DOHH2 (cell line): ENCODE data around the gene TUBB1.

Source experiments
- H3F3A ChIP-seq: fragments of 200-600 bp; sonication (generic), shearing (Covaris generic); 2 replicates; pipeline ENCODE4 v1.6.0; 2016; ENCODE audit warnings: antibody characterized with exemption, mild to moderate bottlenecking; ENCODE audit not compliant: control insufficient read depth, insufficient read depth
- H3K27ac ChIP-seq: fragments of 200-600 bp; sonication (generic); 2 replicates; pipeline ENCODE4 v1.5.1; 2014; ENCODE audit warnings: low read depth, mild to moderate bottlenecking, low read length, moderate library complexity
- H3K27me3 ChIP-seq: fragments of 200-600 bp; sonication (generic); 2 replicates; pipeline ENCODE4 v1.6.1; 2014; ENCODE audit warnings: mild to moderate bottlenecking, low read length, mixed read lengths; ENCODE audit not compliant: control insufficient read depth
- H3K36me3 ChIP-seq: fragments of 200-600 bp; sonication (generic); 2 replicates; pipeline ENCODE4 v1.6.1; 2014; ENCODE audit warnings: mild to moderate bottlenecking, low read length, moderate library complexity, mixed read lengths; ENCODE audit not compliant: control insufficient read depth
- H3K4me1 ChIP-seq: fragments of 200-600 bp; sonication (generic); 2 replicates; pipeline ENCODE4 v1.6.1; 2014; ENCODE audit warnings: mild to moderate bottlenecking, low read length, mixed read lengths; ENCODE audit not compliant: control insufficient read depth
- H3K4me2 ChIP-seq: fragments of 200-600 bp; sonication (generic); 2 replicates; pipeline ENCODE4 v1.6.0; 2014; ENCODE audit warnings: mild to moderate bottlenecking, low read length, moderate library complexity
- H3K4me3 ChIP-seq: fragments of 200-600 bp; sonication (generic); 2 replicates; pipeline ENCODE4 v1.5.1; 2014; ENCODE audit warnings: mild to moderate bottlenecking, low read length, mixed read lengths
- H3K79me2 ChIP-seq: fragments of 200-600 bp; sonication (generic); 2 replicates; pipeline ENCODE4 v1.6.1; 2014; ENCODE audit warnings: mild to moderate bottlenecking, low read length, mixed read lengths; ENCODE audit not compliant: control insufficient read depth
- H3K9me2 ChIP-seq: fragments of 200-600 bp; sonication (generic); replicated peaks from 2 replicates; pipeline ENCODE4 v1.6.1; 2014; ENCODE audit warnings: mild to moderate bottlenecking, low read length, mixed read lengths; ENCODE audit not compliant: control insufficient read depth
- H3K9me3 ChIP-seq: fragments of 200-600 bp; sonication (generic); 2 replicates; pipeline ENCODE4 v1.6.1; 2014; ENCODE audit warnings: antibody characterized with exemption, low read length, mixed read lengths; ENCODE audit not compliant: control insufficient read depth, insufficient read depth
- H4K20me1 ChIP-seq: fragments of 200-600 bp; sonication (generic); 2 replicates; pipeline ENCODE4 v1.6.0; 2014; ENCODE audit warnings: low read depth, mild to moderate bottlenecking, antibody characterized with exemption, low read length, moderate library complexity; ENCODE audit not compliant: control insufficient read depth, insufficient read depth
- EZH2phosphoT487 ChIP-seq: fragments of 200-600 bp; sonication (generic); IDR thresholded peaks from 2 replicates; pipeline ENCODE4 v1.6.1; 2017; ENCODE audit warnings: borderline replicate concordance, mild to moderate bottlenecking, antibody characterized with exemption, low read length, moderate library complexity, mixed read lengths
- TF ChIP-seq, protein P1 (sequence below): fragments of 200-600 bp; sonication (generic); IDR thresholded peaks from one replicate; pipeline ENCODE4 v1.5.1; 2014; ENCODE audit warnings: antibody characterized with exemption, mild to moderate bottlenecking, low read depth, low read length; ENCODE audit not compliant: poor library complexity, severe bottlenecking

Gene TUBB1

DNA sequence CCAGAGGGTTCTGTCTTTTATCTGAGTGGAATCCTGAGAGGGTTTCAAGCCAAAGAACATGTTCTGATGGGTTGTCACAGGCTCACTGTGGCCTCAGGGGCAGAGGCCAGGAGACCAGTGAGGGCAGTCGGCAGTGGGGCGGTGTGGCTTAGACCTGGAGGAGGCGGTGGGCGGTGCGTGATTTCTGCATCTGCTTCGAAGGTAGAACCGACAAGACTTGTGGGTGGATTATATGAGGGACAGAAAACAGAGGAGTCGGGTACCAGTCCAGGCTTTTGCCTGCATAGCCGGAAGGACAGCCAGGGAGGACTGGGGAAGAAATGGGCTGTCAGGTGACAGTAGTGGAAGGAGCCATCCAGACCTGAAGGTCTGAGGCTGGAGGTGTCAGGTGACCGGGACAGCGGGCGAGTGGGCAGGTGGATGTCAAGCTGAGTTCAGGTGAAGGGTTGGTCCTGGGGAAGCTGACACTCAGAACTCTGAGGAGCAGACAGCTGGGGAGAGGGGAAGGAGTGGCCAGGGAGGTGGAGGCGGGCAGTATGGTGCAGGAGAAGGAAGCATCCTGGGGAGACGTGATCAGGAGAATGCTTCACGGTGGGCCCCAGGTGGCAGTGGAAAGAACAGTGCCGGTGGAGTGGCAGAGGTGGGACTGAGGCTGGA, 15.3 kb upstream of the TUBB1 start:
- Histone ChIP-seq H3K36me3 (peaks cover 64% of the 10 kb centered on the region), H3K27ac (peak overlapping the region; percentile 88), H3K4me3 (peak overlapping the region; percentile 84)

DNA sequence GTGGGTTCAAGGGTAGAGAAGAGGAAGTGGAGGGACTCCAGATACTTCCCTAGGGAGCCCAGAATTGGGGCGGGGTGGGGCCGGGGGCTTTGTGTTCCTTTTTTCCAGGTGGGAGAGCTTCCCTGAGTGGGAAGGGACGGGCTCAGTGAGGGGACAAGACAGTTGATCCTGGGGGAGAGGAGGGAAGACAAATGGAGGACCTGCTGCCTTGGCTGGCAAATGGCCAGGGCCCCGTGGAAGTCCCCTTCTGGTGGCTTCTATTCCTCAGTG, 14.8 kb upstream of the TUBB1 start:
- peaks cover 9% of the 10 kb centered on the region for H3F3A ChIP-seq
- no peaks in the 10 kb centered on the region for H3K9me3 ChIP-seq
- H3K27me3 ChIP-seq: no peaks in the 10 kb centered on the region
- H3K4me1 ChIP-seq: peaks cover 51% of the 10 kb centered on the region
- peak overlapping the region; percentile 91 for H3K4me2 ChIP-seq
- H3K9me2 ChIP-seq: no peaks in the 10 kb centered on the region
- peaks cover 58% of the 10 kb centered on the region for H3K79me2 ChIP-seq
- TF ChIP-seq, protein P1, sequence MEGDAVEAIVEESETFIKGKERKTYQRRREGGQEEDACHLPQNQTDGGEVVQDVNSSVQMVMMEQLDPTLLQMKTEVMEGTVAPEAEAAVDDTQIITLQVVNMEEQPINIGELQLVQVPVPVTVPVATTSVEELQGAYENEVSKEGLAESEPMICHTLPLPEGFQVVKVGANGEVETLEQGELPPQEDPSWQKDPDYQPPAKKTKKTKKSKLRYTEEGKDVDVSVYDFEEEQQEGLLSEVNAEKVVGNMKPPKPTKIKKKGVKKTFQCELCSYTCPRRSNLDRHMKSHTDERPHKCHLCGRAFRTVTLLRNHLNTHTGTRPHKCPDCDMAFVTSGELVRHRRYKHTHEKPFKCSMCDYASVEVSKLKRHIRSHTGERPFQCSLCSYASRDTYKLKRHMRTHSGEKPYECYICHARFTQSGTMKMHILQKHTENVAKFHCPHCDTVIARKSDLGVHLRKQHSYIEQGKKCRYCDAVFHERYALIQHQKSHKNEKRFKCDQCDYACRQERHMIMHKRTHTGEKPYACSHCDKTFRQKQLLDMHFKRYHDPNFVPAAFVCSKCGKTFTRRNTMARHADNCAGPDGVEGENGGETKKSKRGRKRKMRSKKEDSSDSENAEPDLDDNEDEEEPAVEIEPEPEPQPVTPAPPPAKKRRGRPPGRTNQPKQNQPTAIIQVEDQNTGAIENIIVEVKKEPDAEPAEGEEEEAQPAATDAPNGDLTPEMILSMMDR: no peak
- no peak for TF ChIP-seq EZH2phosphoT487
- H3K27ac ChIP-seq: peak overlapping the region; percentile 88
- H4K20me1 ChIP-seq: peaks cover 16% of the 10 kb centered on the region; the same call in 1 of the 2 replicates
- peaks cover 59% of the 10 kb centered on the region for H3K36me3 ChIP-seq
- H3K4me3 ChIP-seq: peak overlapping the region; percentile 84

More for the DNA sequence above, 15.3 kb upstream of the TUBB1 start:
- Histone ChIP-seq H3K79me2 (peaks cover 58% of the 10 kb centered on the region), H3K9me3 (no peaks in the 10 kb centered on the region), H3K4me1 (peaks cover 48% of the 10 kb centered on the region), H3K4me2 (peak overlapping the region; percentile 91), H3K27me3 (no peaks in the 10 kb centered on the region), H4K20me1 (peaks cover 16% of the 10 kb centered on the region; the same call in 1 of the 2 replicates), H3K9me2 (no peaks in the 10 kb centered on the region), H3F3A (peaks cover 9% of the 10 kb centered on the region)
- no peak for TF ChIP-seq EZH2phosphoT487
- TF ChIP-seq, protein P1: no peak

DNA sequence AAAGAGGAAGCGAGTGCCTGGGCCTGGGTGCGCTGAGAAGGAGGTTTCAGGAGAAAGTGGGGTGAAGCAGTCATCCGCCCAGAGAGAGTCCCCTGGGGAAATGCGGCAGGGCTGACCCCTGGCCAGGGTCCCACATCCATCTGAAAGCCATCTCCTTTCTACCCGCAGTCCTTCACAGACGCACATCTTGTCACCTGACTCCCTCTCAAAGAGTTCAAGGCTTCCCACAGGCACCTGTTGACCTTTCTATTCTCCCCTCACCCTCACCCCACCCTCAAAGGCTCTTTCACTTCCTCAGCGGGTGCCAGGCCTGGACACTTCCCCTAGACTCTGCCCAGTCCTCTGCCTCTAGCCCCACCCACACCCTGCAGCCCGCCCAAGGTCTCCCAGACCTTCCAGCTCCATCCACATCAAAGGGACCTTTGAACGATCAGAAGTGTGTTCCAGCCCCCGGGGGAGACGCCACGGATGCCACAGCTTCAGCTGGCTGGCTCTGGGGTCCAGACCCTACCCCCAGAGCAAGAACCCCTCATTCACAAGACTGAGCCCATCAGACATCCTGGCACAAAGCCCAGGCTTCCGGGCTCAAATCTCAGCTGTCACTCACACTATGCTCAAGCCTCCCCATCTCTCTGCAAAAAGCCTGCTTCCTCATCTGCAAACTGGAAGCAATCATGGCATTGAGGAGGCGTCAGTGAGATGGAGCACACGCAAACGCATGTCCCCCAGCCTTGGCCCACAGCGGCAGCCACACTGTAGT, 14.3 kb upstream of the TUBB1 start:
- no peaks in the 10 kb centered on the region for H3K9me2 ChIP-seq
- H3K27ac ChIP-seq: peak overlapping the region; percentile 88
- H4K20me1 ChIP-seq: peaks cover 16% of the 10 kb centered on the region; the same call in 1 of the 2 replicates
- H3K27me3 ChIP-seq: no peaks in the 10 kb centered on the region
- TF ChIP-seq, protein P1: no peak
- no peak for TF ChIP-seq EZH2phosphoT487
- peaks cover 9% of the 10 kb centered on the region for H3F3A ChIP-seq
- H3K4me1 ChIP-seq: peaks cover 55% of the 10 kb centered on the region
- H3K4me3 ChIP-seq: peak overlapping the region; percentile 84
- peak overlapping the region; percentile 91 for H3K4me2 ChIP-seq
- H3K79me2 ChIP-seq: peaks cover 58% of the 10 kb centered on the region
- no peaks in the 10 kb centered on the region for H3K9me3 ChIP-seq
- H3K36me3 ChIP-seq: peaks cover 57% of the 10 kb centered on the region
